Natural killer cell (primary cell): ENCODE data around the gene POLR2E. TPM values are rescaled to one million over a fixed set of nuclear protein-coding genes. Genes with fewer than 3 reads are reported as not detected.

Experiments
- ATAC-seq, 3 donors: fragments of 150-1000 bp in 2 of 3; fragments of 200-7000 bp in 1 of 3; cut with Tn5 transposase; 1 replicate in 1 of 3; 2 replicates in 2 of 3; pipeline ENCODE4 v1.10.0; 2021; ENCODE audit warnings: mild to moderate bottlenecking in 2 of 3, moderate library complexity in 2 of 3
- DNase-seq, 2 donors: peaks; one replicate each; pipeline versions ENCODE4 v3.0.0 to v3.0.0-alpha.2; 2013 to 2021; ENCODE audit warnings: mixed read lengths in 1 of 2
- H3K27ac ChIP-seq: one replicate; pipeline ENCODE4 v1.5.1; 2013; ENCODE audit warnings: mild to moderate bottlenecking, low read length
- H3K27me3 ChIP-seq: one replicate; pipeline ENCODE4 v1.6.1; 2013; ENCODE audit warnings: low read length; ENCODE audit not compliant: control insufficient read depth, insufficient read depth
- H3K36me3 ChIP-seq: one replicate; pipeline ENCODE4 v1.6.1; 2013; ENCODE audit warnings: low read length; ENCODE audit not compliant: control insufficient read depth, insufficient read depth
- H3K4me1 ChIP-seq: one replicate; pipeline ENCODE4 v1.6.1; 2013; ENCODE audit warnings: low read length; ENCODE audit not compliant: control insufficient read depth, insufficient read depth
- H3K4me3 ChIP-seq: one replicate; pipeline ENCODE4 v1.5.1; 2013; ENCODE audit warnings: low read length
- H3K9me3 ChIP-seq: one replicate; pipeline ENCODE4 v1.6.1; 2013; ENCODE audit warnings: low read length; ENCODE audit not compliant: control insufficient read depth, insufficient read depth
- H3K27ac Mint-ChIP-seq, 2 donors: one replicate each; pipeline ENCODE4 v1.8.0; 2022; ENCODE audit warnings: mild to moderate bottlenecking in 2 of 2, mixed read lengths in 2 of 2, moderate library complexity in 1 of 2
- H3K27me3 Mint-ChIP-seq, 2 donors: one replicate each; pipeline ENCODE4 v1.8.0; 2022; ENCODE audit warnings: low read depth in 2 of 2, mixed read lengths in 2 of 2
- H3K36me3 Mint-ChIP-seq: one replicate; pipeline ENCODE4 v1.8.0; 2022; ENCODE audit warnings: mixed read lengths
- H3K4me1 Mint-ChIP-seq, 2 donors: one replicate each; pipeline ENCODE4 v1.8.0; 2022; ENCODE audit warnings: mixed read lengths in 2 of 2
- H3K4me3 Mint-ChIP-seq: one replicate; pipeline ENCODE4 v1.8.0; 2022; ENCODE audit warnings: mild to moderate bottlenecking, moderate library complexity, mixed read lengths
- H3K9me3 Mint-ChIP-seq, 2 donors: one replicate each; pipeline ENCODE4 v1.8.0; 2022; ENCODE audit warnings: mixed read lengths in 2 of 2
- WGBS: methylation state at CpG from one replicate; pipeline ENCODE4 v1.1.7; 2013; ENCODE audit warnings: missing lambda C conversion rate; ENCODE audit not compliant: insufficient coverage; 5-methylcytosine and 5-hydroxymethylcytosine counted together
- intact Hi-C: fragments of 100-400 bp; cut with micrococcal nuclease; formaldehyde crosslinking; loops from one replicate; pipeline ENCODE4 v1.14.2; 2022
- total RNA-seq, 4 donors: library from RNA; stranded (reverse); fragments of 120-200 nt in 1 of 4; gene quantifications; one replicate each; pipeline versions ENCODE4 v1.2.3 to v1.2.4, GENCODE V29; 2013 to 2022
- TF ChIP-seq, protein P1 (sequence below): fragments of 200-600 bp; IDR thresholded peaks from one replicate; pipeline ENCODE4 v1.8.0; 2022; ENCODE audit warnings: antibody characterized with exemption

The POLR2E gene
- total RNA-seq, 3 donors from 2014 or later (not counting 1 experiment from before 2014, with no cell fraction given) = 77.3 to 105 (median 91.6) TPM

DNA sequence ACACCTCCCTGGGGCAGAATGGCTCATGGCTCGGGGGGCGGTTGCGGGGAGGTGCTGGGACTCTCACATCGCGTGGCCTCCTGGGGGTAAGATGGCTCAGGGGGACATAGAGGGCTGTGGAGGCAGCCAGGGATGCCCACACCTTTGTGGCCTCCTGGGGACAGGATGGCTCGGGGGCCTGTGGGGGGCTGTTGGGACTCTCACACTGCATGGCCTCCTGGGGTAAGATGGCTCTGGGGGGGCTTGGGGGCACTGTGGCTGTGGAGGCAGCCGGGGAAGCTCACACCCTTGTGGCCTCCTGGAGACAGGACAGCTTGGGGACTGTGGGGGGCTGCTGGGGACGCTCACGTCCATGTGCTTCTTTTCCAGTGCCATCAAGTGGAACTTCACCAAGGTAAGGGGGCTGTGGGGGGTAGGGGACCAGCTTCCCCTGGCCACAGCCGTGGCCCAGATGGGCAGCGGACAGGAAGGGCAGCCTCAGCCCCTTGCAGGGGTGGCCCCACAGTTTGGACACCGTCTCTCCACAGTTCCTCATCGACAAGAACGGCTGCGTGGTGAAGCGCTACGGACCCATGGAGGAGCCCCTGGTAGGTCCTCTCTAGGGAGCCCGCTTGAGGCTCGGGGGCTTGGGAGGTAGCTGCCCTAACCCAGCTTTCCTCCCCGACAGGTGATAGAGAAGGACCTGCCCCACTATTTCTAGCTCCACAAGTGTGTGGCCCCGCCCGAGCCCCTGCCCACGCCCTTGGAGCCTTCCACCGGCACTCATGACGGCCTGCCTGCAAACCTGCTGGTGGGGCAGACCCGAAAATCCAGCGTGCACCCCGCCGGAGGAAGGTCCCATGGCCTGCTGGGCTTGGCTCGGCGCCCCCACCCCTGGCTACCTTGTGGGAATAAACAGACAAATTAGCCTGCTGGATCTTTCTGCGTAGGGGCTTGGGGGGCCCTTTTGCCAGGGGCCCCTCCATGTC lies 11.0 kb upstream of the POLR2E start:
- intact Hi-C loops = loop anchor here (2.0 kb wide), 1 partner anchor 135 kb away; the partner anchor contains the start of gene ATP5F1D
- Mint-ChIP-seq H3K27me3 (no peaks in the 10 kb centered on the region), H3K36me3 (no peaks in the 10 kb centered on the region), H3K4me1 (peaks cover 7 to 20% of the 10 kb centered on the region in 2 donors), H3K27ac (peak overlapping the region; percentile 26 to 45), H3K4me3 (peak overlapping the region; percentile 72), H3K9me3 (no peaks in the 10 kb centered on the region)
- Histone ChIP-seq H3K36me3 (peaks cover 20% of the 10 kb centered on the region), H3K4me1 (peaks cover 41% of the 10 kb centered on the region), H3K4me3 (no peak overlapping the region), H3K9me3 (no peaks in the 10 kb centered on the region), H3K27me3 (no peaks in the 10 kb centered on the region), H3K27ac (no peak overlapping the region)
- 92% methylated on average over 32 of the region's 32 CpGs for WGBS
- TF ChIP-seq, protein P1, sequence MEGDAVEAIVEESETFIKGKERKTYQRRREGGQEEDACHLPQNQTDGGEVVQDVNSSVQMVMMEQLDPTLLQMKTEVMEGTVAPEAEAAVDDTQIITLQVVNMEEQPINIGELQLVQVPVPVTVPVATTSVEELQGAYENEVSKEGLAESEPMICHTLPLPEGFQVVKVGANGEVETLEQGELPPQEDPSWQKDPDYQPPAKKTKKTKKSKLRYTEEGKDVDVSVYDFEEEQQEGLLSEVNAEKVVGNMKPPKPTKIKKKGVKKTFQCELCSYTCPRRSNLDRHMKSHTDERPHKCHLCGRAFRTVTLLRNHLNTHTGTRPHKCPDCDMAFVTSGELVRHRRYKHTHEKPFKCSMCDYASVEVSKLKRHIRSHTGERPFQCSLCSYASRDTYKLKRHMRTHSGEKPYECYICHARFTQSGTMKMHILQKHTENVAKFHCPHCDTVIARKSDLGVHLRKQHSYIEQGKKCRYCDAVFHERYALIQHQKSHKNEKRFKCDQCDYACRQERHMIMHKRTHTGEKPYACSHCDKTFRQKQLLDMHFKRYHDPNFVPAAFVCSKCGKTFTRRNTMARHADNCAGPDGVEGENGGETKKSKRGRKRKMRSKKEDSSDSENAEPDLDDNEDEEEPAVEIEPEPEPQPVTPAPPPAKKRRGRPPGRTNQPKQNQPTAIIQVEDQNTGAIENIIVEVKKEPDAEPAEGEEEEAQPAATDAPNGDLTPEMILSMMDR = no peak
- DNase-seq (peak in 1 of 2 donors; percentile 23), ATAC-seq (no peak)

GRCh38 chr19:1105008-1105872 lies 10.1 kb upstream of the POLR2E start:
- peak in 1 of 2 donors; percentile 40 for DNase-seq
- H3K36me3 ChIP-seq = peaks cover 12% of the 10 kb centered on the region
- peak overlapping the region; percentile 26 to 88 for H3K27ac Mint-ChIP-seq
- H3K36me3 Mint-ChIP-seq = no peaks in the 10 kb centered on the region
- no peaks in the 10 kb centered on the region for H3K9me3 Mint-ChIP-seq
- ATAC-seq = no peak
- peaks cover 9 to 23% of the 10 kb centered on the region in 2 donors for H3K4me1 Mint-ChIP-seq
- TF ChIP-seq, protein P1 = no peak
- intact Hi-C loops = loop anchor here (2.0 kb wide), 1 partner anchor 136 kb away; the partner anchor contains the start of gene ATP5F1D
- H3K4me3 Mint-ChIP-seq = peak overlapping the region; percentile 75
- H3K27me3 Mint-ChIP-seq = no peaks in the 10 kb centered on the region
- H3K4me1 ChIP-seq = peaks cover 50% of the 10 kb centered on the region
- H3K9me3 ChIP-seq = no peaks in the 10 kb centered on the region
- 51% methylated on average over 69 of the region's 69 CpGs for WGBS
- H3K4me3 ChIP-seq = peak overlapping the region; percentile 75
- H3K27me3 ChIP-seq = no peaks in the 10 kb centered on the region
- peak overlapping the region; percentile 90 for H3K27ac ChIP-seq

DNA sequence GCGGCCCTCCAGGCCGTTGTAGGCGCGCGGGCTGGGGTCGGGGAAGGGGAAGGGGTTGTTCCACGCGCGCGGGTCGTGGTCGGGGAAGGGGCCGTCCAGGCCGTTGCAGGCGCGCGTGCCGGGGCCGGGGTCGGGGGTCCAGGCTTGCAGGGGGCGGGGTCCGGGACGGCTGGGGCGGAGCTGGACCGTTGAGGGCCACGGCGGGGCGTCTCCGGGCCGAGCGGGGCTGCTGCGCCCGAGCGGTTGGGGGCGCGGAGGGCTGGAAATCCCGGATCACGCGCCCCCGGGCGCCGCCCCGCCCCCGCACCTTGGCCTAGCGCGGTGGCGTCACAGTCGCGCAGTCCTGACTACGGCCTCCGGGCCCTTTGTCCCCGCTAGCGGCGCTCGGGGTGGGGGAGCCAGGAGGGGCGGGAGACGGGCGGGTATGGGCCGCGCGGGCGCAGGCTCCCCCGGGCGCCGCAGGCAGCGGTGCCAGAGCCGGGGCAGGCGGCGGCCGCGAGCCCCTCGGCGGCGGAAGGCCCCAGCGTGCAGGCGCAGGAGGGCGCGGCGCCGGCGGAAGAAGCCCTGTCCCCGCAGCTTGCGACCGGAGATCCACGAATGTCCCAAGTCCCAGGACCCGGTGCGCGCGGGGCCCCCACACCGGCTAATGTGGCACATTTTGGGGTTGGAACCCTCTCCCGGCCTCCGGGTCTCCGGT lies 9.3 kb upstream of the POLR2E start:
- no peaks in the 10 kb centered on the region for H3K9me3 ChIP-seq
- H3K36me3 Mint-ChIP-seq = no peaks in the 10 kb centered on the region
- H3K9me3 Mint-ChIP-seq = no peaks in the 10 kb centered on the region
- H3K27ac Mint-ChIP-seq = peak overlapping the region; percentile 88 to 89
- H3K4me3 Mint-ChIP-seq = peak overlapping the region; percentile 75
- H3K27me3 Mint-ChIP-seq = no peaks in the 10 kb centered on the region
- TF ChIP-seq, protein P1 = no peak
- peak; percentile 83 to 88 for DNase-seq
- intact Hi-C loops = loop anchor here (2.0 to 5.0 kb wide), 2 partner anchors 37 to 136 kb away; partner anchors contain the start of genes ARHGAP45 and ATP5F1D
- H3K4me1 ChIP-seq = peaks cover 55% of the 10 kb centered on the region
- ATAC-seq = peak; percentile 50 to 75 (median 62)
- peak overlapping the region; percentile 75 for H3K4me3 ChIP-seq
- peaks cover 9 to 23% of the 10 kb centered on the region in 2 donors for H3K4me1 Mint-ChIP-seq
- H3K27ac ChIP-seq = peak overlapping the region; percentile 90
- under 1% methylated on average over 93 of the region's 93 CpGs for WGBS
- no peaks in the 10 kb centered on the region for H3K27me3 ChIP-seq
- H3K36me3 ChIP-seq = peaks cover 9% of the 10 kb centered on the region
